ENCODE measurements around the gene PIWIL4.
"Not testable (repeated sequence)": the region's sequence is repeated elsewhere in the genome, so short reads cannot be mapped to it uniquely, and the experiment has no call there.

Gene PIWIL4

GRCh38 chr11:94629741-94630140 is 62.6 kb downstream of the PIWIL4 start:
- no peak for DNase-seq (ENCODE audit: insufficient read length, low spot score)
- no peak for TF ChIP-seq POLR2A (IDR thresholded peaks at IDR 0.05; ENCODE audit: low read depth, low read length)
- FAIRE-seq: no peak

GRCh38 chr11:94630221-94630620 is 63.1 kb downstream of the PIWIL4 start:
- DNase-seq (ENCODE audit: insufficient read length, low spot score): no peak
- FAIRE-seq: no peak
- TF ChIP-seq POLR2A (IDR thresholded peaks at IDR 0.05; ENCODE audit: low read depth, low read length): no peak

GRCh38 chr11:94632356-94632755 is 65.2 kb downstream of the PIWIL4 start:
- FAIRE-seq: no peak
- DNase-seq (ENCODE audit: insufficient read length, low spot score): no peak
- TF ChIP-seq POLR2A (IDR thresholded peaks at IDR 0.05; ENCODE audit: low read depth, low read length): no peak

GRCh38 chr11:94635072-94635471 is 67.9 kb downstream of the PIWIL4 start:
- no peak for TF ChIP-seq POLR2A (IDR thresholded peaks at IDR 0.05; ENCODE audit: low read depth, low read length)
- FAIRE-seq (no peak), DNase-seq (ENCODE audit: insufficient read length, low spot score) (no peak)

- no peak for TF ChIP-seq POLR2A (IDR thresholded peaks at IDR 0.05; ENCODE audit: low read depth, low read length)
- FAIRE-seq: no peak
- DNase-seq (ENCODE audit: insufficient read length, low spot score): no peak
These were observed 69.3 kb downstream of the PIWIL4 start for GRCh38 chr11:94636388-94636949.

- DNase-seq (ENCODE audit: insufficient read length, low spot score) (no peak), FAIRE-seq (no peak)
- TF ChIP-seq POLR2A (IDR thresholded peaks at IDR 0.05; ENCODE audit: low read depth, low read length): no peak
These were observed 71.2 kb downstream of the PIWIL4 start for GRCh38 chr11:94638301-94638901.

DNA sequence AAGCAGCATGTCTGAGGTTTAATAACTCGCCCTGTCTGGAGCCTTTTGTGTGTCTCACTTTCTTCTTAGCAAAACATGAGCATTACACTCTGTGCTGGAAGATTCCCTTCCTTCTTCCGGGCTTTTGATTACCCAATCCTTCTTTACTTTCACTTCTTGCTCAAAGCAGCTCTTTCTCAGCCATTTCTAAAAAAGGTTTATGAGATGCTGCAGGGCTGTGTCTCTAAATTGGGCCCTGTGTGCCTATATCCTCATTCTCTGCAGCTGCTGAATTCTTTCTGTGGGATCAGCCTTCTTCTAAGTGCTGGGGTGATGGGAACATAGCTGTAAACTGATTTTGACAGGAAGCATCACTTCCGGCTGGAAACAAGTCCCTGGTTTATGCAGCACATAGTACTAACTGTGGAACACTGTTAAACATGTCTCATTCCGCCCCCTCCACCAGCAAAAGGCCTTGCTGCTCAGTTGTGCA is 71.8 kb downstream of the PIWIL4 start:
- no peak for DNase-seq (ENCODE audit: insufficient read length, low spot score)
- no peak for FAIRE-seq
- no peak for TF ChIP-seq POLR2A (IDR thresholded peaks at IDR 0.05; ENCODE audit: low read depth, low read length)

GRCh38 chr11:94639901-94640721 is 72.9 kb downstream of the PIWIL4 start:
- no peak for TF ChIP-seq POLR2A (IDR thresholded peaks at IDR 0.05; ENCODE audit: low read depth, low read length)
- DNase-seq (ENCODE audit: insufficient read length, low spot score): no peak
- FAIRE-seq: no peak

DNA sequence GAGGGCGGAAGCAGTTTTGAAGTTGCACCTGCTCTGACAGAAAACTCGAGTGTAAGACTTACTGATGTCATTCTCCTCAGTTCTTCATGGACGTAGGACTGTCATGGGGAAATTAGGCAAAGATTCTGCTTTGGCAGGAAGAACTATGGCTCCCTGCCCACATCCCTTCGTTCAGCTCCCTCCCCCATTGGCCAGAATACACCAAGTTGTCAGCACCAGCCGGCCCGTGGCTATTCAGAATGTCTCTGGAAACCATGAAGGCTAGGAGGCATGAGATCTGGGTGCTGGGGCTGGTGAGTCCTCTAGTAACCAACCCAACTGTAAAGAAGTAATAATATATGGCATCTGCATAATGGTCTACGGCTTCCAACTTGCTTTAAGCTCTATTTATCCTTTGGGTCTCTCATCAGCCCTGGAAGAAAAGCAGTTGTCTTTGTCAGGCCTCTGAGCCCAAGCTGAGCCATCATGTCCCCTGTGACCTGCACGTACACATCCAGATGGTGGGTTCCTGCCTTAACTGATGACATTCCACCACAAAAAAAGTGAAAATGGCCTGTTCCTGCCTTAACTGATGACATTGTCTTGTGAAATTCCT is 74.1 kb downstream of the PIWIL4 start:
- TF ChIP-seq POLR2A (IDR thresholded peaks at IDR 0.05; ENCODE audit: low read depth, low read length): no peak
- no peak for FAIRE-seq
- no peak for DNase-seq (ENCODE audit: insufficient read length, low spot score)

DNA sequence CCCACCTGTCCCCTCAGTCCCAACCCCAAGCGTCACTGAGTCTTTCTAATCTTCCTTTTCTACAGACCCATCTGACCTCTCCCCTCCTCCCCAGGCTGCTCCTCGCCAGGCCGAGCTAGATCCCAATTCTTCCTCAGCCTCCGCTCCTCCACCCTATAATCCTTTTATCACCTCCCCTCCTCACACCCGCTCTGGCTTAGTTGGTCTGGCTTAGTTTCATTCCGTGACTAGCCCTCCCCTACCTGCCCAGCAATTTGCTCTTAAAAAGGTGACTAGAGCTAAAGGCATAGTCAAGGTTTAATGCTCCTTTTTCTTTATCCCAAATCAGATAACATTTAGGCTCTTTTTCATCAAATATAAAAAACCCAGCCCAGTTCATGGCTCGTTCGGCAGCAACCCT is 76.0 kb downstream of the PIWIL4 start:
- not testable (repeated sequence) for FAIRE-seq; DNase-seq (ENCODE audit: insufficient read length, low spot score)

GRCh38 chr11:94647926-94648325 is 80.8 kb downstream of the PIWIL4 start:
- FAIRE-seq: no peak

GRCh38 chr11:94648789-94649188 is 81.6 kb downstream of the PIWIL4 start:
- no peak for TF ChIP-seq POLR2A (IDR thresholded peaks at IDR 0.05; ENCODE audit: low read depth, low read length)
- DNase-seq (ENCODE audit: insufficient read length, low spot score): no peak
- no peak for FAIRE-seq

More at GRCh38 chr11:94647926-94648325, 80.8 kb downstream of the PIWIL4 start:
- no peak for TF ChIP-seq POLR2A (IDR thresholded peaks at IDR 0.05; ENCODE audit: low read depth, low read length)
- DNase-seq (ENCODE audit: insufficient read length, low spot score): no peak

GRCh38 chr11:94649254-94649653 is 82.1 kb downstream of the PIWIL4 start:
- no peak for FAIRE-seq
- DNase-seq (ENCODE audit: insufficient read length, low spot score): no peak

GRCh38 chr11:94649964-94650623 is 82.9 kb downstream of the PIWIL4 start:
- no peak for TF ChIP-seq POLR2A (IDR thresholded peaks at IDR 0.05; ENCODE audit: low read depth, low read length)
- FAIRE-seq: no peak
- no peak for DNase-seq (ENCODE audit: insufficient read length, low spot score)

More at GRCh38 chr11:94649254-94649653, 82.1 kb downstream of the PIWIL4 start:
- TF ChIP-seq POLR2A (IDR thresholded peaks at IDR 0.05; ENCODE audit: low read depth, low read length): no peak
